GM20000 (cell line): ENCODE results near the gene TNFSF8.

Experiments used
- DNase-seq: peaks from one replicate; pipeline ENCODE4 v3.0.0; 2012; ENCODE audit warnings: low spot score
- TF ChIP-seq, protein P1 (sequence below): IDR thresholded peaks from 2 replicates; pipeline ENCODE4 v1.5.1; 2012; ENCODE audit warnings: mild to moderate bottlenecking, control low read depth; ENCODE audit errors: extremely low read depth, missing control alignments

The TNFSF8 gene

DNA sequence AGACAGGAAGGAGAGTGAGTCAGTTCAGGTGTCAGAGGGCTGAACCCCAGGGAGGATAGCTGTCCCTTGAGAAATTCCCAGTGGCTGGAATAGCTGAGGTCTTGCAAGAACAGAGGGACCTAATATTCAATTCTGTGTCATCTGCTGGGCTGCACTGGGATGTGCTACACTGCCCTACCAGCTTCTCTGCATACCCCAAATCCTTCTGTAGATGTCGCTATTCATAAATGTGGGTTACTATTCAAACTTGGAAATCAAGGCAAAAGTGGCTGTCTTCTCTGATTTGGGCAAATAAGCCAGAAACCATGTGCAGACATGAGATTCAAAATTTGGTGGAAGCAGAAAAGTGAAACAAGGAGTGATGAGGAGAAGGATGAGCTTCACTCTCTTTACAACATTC, 16.3 kb downstream of the TNFSF8 start:
- no peak for DNase-seq
- TF ChIP-seq, protein P1, sequence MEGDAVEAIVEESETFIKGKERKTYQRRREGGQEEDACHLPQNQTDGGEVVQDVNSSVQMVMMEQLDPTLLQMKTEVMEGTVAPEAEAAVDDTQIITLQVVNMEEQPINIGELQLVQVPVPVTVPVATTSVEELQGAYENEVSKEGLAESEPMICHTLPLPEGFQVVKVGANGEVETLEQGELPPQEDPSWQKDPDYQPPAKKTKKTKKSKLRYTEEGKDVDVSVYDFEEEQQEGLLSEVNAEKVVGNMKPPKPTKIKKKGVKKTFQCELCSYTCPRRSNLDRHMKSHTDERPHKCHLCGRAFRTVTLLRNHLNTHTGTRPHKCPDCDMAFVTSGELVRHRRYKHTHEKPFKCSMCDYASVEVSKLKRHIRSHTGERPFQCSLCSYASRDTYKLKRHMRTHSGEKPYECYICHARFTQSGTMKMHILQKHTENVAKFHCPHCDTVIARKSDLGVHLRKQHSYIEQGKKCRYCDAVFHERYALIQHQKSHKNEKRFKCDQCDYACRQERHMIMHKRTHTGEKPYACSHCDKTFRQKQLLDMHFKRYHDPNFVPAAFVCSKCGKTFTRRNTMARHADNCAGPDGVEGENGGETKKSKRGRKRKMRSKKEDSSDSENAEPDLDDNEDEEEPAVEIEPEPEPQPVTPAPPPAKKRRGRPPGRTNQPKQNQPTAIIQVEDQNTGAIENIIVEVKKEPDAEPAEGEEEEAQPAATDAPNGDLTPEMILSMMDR, result no peak

DNA sequence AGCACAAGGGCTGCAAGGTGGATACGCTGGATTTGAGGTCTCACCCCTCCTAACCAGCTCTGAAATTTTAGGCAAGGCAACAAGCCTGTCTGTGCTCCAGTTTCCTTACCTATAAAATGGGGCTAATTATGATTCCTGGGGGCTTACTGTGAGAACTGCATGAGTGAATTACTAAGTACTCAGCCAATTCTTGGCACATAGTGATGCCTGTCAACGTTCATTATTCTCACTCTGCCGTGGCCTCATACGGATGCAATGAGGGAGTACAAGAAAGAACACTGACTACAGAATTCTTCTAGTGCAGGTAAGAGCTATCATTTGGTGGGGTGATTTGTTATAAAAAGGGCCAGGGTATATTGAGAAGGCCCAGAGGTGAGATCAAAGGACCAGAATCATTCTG, 16.7 kb downstream of the TNFSF8 start:
- TF ChIP-seq, protein P1, result no peak
- DNase-seq, result no peak

DNA sequence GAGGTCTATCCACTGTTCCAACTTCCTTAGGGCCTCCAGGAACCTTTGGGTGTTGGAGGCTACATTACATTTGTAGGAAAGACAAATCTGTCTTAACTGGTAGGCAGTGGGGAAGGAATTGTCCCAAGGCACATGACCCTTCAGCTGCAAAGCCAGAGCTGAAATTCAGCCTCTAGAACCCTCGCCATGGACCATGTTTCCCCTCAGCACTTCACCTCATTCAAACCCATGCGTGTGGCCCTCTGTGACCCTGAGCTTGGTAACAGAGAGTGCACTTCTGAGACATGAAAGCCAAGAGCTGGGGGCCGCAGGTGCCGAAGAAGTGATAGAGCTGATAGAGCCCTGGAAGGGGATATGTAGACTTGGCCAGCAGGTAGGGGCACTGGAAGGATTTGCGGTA, 17.2 kb downstream of the TNFSF8 start:
- TF ChIP-seq, protein P1, result no peak
- DNase-seq, result no peak

DNA sequence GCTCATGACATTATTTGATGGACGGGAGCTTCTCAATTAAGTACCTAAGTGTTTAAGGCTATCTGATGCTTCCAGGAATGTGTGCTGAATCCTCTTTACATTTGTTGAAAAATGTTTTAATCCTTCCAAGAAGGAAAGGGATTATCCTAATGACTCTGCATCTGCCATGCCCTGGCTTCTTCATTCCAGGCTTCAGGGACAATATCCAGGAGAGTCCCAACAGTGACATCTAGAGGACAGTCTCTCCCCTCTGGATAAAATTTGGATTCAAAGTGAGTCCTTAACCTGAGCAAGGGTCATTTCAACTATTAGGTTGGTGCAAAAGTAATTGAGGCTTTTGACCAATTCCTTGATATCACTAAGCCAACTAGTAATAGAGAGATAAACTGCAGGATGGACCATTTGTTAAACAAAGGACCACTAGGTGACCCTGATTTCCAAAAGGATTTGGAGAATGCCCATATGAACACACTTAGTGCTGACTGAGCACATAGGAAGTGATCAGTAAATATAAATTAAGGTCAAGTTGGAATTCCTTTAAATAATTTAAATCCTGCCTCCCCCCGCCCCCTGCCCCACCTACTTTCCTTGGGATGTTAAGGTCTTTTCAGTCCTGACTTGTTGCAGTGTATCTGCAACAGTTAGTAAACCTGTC, 19.1 kb downstream of the TNFSF8 start:
- no peak for DNase-seq
- TF ChIP-seq, protein P1, result no peak

DNA sequence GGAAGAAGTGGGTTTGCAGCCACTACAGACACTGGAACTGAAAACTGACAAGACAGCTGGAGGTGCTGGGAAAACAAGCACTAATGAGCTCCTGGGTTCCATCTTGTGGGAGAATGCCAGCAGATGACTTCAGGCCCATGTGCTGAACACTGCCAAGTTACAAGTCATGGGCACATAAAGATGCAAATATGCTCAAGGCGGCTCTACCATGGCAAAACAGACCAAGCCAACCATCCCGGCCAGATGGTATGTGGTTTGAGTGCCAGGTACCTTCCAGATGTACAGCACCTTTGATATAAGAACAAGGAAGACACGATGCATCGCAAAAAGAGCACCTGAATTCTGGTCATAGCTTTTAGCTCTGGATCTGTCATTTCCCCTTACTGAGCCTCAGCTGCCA, 19.9 kb downstream of the TNFSF8 start:
- no peak for DNase-seq
- TF ChIP-seq, protein P1, result no peak

DNA sequence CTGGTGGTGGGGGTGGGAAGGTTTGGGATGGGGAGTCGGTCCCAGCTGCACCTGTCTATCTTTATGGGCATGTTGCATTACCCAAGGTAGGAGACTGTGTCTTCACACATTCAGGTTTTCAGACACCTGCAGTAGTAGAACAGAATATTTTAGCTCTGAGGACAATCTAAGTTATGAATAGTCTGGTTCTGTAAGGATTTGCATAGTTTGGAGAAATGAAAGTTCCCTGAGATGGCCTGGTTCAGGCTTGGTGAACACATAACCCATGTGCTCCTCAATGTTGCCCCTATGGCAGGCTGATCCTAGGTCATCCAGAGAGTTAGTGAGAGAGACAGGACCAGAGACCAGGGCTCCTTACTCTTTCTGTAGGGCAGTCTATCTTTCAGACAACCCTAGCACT, 20.7 kb downstream of the TNFSF8 start:
- TF ChIP-seq, protein P1, result no peak
- DNase-seq, result no peak

DNA sequence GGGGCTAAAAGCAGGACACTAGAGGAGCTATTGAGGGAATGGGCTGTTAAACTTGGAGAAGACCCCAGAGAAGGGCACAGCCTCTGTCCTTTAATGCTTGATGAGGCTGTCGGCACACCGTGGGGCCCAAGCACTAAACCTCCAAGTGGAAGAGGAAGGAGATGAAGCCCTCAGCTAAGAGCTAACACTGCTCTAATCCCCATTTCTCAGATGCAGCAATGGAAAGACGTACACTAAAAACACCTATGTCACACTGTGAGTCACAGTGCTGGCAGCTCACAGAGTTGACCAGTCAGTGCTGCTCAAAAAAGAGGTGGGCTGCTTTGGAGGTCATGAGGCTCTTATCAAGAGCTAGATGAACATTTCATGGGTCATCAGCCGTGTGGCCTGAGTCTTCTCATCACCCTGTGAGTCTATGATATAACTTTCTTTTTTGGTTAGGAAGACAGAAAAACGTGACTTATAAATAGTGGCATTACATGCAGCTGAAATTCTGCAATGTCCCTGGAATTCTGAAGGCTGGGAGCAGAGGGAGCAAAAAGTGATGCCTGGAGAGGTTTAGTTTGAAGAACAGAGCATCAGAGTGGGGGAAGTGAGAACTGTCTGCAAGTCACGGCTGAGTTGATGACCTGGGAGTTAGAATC, 21.5 kb downstream of the TNFSF8 start:
- DNase-seq, result no peak
- TF ChIP-seq, protein P1, result no peak
